K562 (cell line): ENCODE data around the gene C6orf47. TPM values are rescaled to one million over a fixed set of nuclear protein-coding genes. Genes with fewer than 3 reads are reported as not detected.
A peak's percentile ranks its signal among the peaks of the same experiment; 100 is the strongest.

Experiments used
- BACH1 ChIP-seq: fragments of 200-800 bp; sonication (Bioruptor generic); IDR thresholded peaks from 2 replicates; pipeline ENCODE4 v1.6.1; 2016; ENCODE audit warnings: missing genetic modification characterization, missing compliant biosample characterization
- GTF2A2 ChIP-seq: IDR thresholded peaks from 2 replicates; pipeline ENCODE4 v1.6.1; 2016; ENCODE audit warnings: mild to moderate bottlenecking, missing genetic modification characterization, missing compliant biosample characterization
- HOXB6 ChIP-seq: fragments of 250-450 bp; sonication (Bioruptor Pico); IDR thresholded peaks from 2 replicates; pipeline ENCODE4 v1.5.1; 2022; ENCODE audit warnings: mild to moderate bottlenecking, borderline replicate concordance
- KDM5B ChIP-seq: fragments of 200-600 bp; sonication (generic); IDR thresholded peaks from 2 replicates; pipeline ENCODE4 v1.6.1; 2012; ENCODE audit warnings: low read depth, mild to moderate bottlenecking, moderate library complexity, low read length, control low read depth, inconsistent platforms; ENCODE audit not compliant: insufficient replicate concordance
- KLF6 ChIP-seq: fragments of 250-450 bp; sonication (Bioruptor Pico); IDR thresholded peaks from 2 replicates; pipeline ENCODE4 v1.4.0; 2020; ENCODE audit warnings: mild to moderate bottlenecking, moderate library complexity, borderline replicate concordance
- PTTG1 ChIP-seq: fragments of 450-650 bp; IDR thresholded peaks from 2 replicates; pipeline ENCODE4 v1.6.1; 2016; ENCODE audit warnings: low read depth, mild to moderate bottlenecking, missing genetic modification characterization, missing compliant biosample characterization
- ZNF589 ChIP-seq: fragments of 200-800 bp; sonication (Bioruptor generic); IDR thresholded peaks from 2 replicates; pipeline ENCODE4 v1.6.1; 2016; ENCODE audit warnings: low read depth, missing genetic modification characterization, missing compliant biosample characterization
- ZNF778 ChIP-seq: fragments of 450-650 bp; formaldehyde crosslinking; IDR thresholded peaks from 2 replicates; pipeline ENCODE4 v1.4.0; 2020; ENCODE audit warnings: mild to moderate bottlenecking, moderate library complexity
- polyA plus RNA-seq, 8 experiments: library from polyadenylated mRNA; depleted of rRNA in 4 of 8; stranded (reverse) in 5 of 8; unstranded in 3 of 8; fragments of >200 nt; fragmentation: Nextera tagmentation in 2 of 8; fragmentation: Illumina TruSeq in 1 of 8; extraction: Ambion mirVana in 2 of 8; extraction: Trizol in 1 of 8; gene quantifications; 2 replicates each; pipeline versions ENCODE4 v1.2.1 to v1.2.3, GENCODE V29; 2011 to 2014; ENCODE audit warnings: inconsistent platforms in 1 of 8, missing spikeins in 1 of 8
- total RNA-seq, 7 experiments: library from RNA; depleted of rRNA in 6 of 7; stranded (reverse); fragments of >200 nt in 6 of 7; fragmentation: Illumina TruSeq in 2 of 7; extraction: Trizol in 2 of 7; gene quantifications; 2 replicates each; pipeline versions ENCODE4 v1.2.1 to v1.2.3, GENCODE V29; 2011 to 2021; ENCODE audit warnings: low replicate concordance in 1 of 7
- TF ChIP-seq, protein P1 (sequence below): sonication (generic); formaldehyde crosslinking; IDR thresholded peaks from 2 replicates; pipeline ENCODE4 v1.8.0; 2023; ENCODE audit warnings: mild to moderate bottlenecking, missing genetic modification reagents
- TF ChIP-seq, protein P2 (sequence below), 2 experiments: IDR thresholded peaks; 2 replicates each; pipeline ENCODE4 v1.6.1; 2012; ENCODE audit warnings: improper control_type of control experiment in 2 of 2, low read depth in 2 of 2, low read length in 2 of 2, borderline replicate concordance in 1 of 2

The C6orf47 gene
- total and polyA plus RNA-seq, 9 of the 15 experiments (the other 6 are each of a cell fraction or from before 2014, with no cell fraction given), result 0.14 to 43.8 (median 27.0) TPM

DNA sequence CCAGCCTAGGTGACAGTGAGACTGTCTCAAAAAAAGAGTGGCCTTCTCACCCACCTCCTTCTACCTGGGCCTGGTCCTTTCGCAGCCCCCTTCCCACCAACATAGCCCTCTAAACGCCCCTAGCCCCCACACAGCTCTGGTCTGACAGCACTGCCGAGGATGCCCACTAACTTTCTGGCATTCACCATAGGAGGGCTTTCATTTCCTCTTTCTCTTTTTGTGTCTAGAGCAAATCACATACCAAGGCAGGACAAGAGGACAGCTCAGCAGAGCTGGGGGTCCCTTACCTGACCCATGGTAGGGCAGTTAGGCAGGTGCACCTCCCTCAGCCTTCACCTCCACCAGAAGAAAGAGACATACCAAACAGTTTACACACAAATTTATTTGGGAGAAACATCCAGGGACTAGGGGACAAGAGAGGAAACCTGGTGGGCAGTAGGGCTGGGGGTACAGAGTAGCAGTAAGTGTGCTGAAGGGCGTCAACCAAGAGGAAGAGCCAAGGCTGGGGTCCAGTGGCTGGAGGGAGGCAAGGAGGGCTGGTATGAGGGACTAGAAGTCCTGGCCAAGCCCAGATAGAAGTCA lies 15.8 kb upstream of the C6orf47 start (continued):
- TF ChIP-seq, protein P1, sequence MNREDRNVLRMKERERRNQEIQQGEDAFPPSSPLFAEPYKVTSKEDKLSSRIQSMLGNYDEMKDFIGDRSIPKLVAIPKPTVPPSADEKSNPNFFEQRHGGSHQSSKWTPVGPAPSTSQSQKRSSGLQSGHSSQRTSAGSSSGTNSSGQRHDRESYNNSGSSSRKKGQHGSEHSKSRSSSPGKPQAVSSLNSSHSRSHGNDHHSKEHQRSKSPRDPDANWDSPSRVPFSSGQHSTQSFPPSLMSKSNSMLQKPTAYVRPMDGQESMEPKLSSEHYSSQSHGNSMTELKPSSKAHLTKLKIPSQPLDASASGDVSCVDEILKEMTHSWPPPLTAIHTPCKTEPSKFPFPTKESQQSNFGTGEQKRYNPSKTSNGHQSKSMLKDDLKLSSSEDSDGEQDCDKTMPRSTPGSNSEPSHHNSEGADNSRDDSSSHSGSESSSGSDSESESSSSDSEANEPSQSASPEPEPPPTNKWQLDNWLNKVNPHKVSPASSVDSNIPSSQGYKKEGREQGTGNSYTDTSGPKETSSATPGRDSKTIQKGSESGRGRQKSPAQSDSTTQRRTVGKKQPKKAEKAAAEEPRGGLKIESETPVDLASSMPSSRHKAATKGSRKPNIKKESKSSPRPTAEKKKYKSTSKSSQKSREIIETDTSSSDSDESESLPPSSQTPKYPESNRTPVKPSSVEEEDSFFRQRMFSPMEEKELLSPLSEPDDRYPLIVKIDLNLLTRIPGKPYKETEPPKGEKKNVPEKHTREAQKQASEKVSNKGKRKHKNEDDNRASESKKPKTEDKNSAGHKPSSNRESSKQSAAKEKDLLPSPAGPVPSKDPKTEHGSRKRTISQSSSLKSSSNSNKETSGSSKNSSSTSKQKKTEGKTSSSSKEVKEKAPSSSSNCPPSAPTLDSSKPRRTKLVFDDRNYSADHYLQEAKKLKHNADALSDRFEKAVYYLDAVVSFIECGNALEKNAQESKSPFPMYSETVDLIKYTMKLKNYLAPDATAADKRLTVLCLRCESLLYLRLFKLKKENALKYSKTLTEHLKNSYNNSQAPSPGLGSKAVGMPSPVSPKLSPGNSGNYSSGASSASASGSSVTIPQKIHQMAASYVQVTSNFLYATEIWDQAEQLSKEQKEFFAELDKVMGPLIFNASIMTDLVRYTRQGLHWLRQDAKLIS, result no peak
- TF ChIP-seq HOXB6 (CRISPR knock-in tag) (no peak), PTTG1 (no peak), ZNF778 (CRISPR knock-in tag) (no peak), BACH1 (no peak), KDM5B (peak; percentile 20), KLF6 (CRISPR knock-in tag) (no peak), GTF2A2 (tag) (no peak), ZNF589 (CRISPR knock-in tag) (no peak)
- TF ChIP-seq, protein P2, sequence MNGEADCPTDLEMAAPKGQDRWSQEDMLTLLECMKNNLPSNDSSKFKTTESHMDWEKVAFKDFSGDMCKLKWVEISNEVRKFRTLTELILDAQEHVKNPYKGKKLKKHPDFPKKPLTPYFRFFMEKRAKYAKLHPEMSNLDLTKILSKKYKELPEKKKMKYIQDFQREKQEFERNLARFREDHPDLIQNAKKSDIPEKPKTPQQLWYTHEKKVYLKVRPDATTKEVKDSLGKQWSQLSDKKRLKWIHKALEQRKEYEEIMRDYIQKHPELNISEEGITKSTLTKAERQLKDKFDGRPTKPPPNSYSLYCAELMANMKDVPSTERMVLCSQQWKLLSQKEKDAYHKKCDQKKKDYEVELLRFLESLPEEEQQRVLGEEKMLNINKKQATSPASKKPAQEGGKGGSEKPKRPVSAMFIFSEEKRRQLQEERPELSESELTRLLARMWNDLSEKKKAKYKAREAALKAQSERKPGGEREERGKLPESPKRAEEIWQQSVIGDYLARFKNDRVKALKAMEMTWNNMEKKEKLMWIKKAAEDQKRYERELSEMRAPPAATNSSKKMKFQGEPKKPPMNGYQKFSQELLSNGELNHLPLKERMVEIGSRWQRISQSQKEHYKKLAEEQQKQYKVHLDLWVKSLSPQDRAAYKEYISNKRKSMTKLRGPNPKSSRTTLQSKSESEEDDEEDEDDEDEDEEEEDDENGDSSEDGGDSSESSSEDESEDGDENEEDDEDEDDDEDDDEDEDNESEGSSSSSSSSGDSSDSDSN (IDR thresholded peaks at IDR 0.05; ENCODE audit: borderline replicate concordance in 1 of 2, low read depth in 2 of 2, low read length in 2 of 2), result no peak
